Endothelial cell (in vitro differentiated cells): Measurements from ENCODE around the gene VWA3B. TPM values are rescaled to one million over a fixed set of nuclear protein-coding genes. Genes with fewer than 3 reads are reported as not detected.

ENCODE experiments used
- DNase-seq: peaks from one replicate; pipeline ENCODE4 v3.0.0; 2021; ENCODE audit warnings: low spot score
- H3K27ac Mint-ChIP-seq: one replicate; pipeline ENCODE4 v1.8.0; 2021; ENCODE audit warnings: mixed read lengths, inconsistent platforms; ENCODE audit not compliant: unreplicated experiment
- H3K27me3 Mint-ChIP-seq: one replicate; pipeline ENCODE4 v1.8.0; 2021; ENCODE audit warnings: mild to moderate bottlenecking, moderate library complexity, mixed read lengths, inconsistent platforms; ENCODE audit not compliant: unreplicated experiment
- H3K36me3 Mint-ChIP-seq: one replicate; pipeline ENCODE4 v1.8.0; 2021; ENCODE audit warnings: mild to moderate bottlenecking, low read depth, mixed read lengths, inconsistent platforms; ENCODE audit not compliant: unreplicated experiment
- H3K4me1 Mint-ChIP-seq: one replicate; pipeline ENCODE4 v1.8.0; 2021; ENCODE audit warnings: mild to moderate bottlenecking, mixed read lengths, inconsistent platforms; ENCODE audit not compliant: unreplicated experiment
- H3K4me3 Mint-ChIP-seq: one replicate; pipeline ENCODE4 v1.8.0; 2021; ENCODE audit warnings: mild to moderate bottlenecking, mixed read lengths, inconsistent platforms; ENCODE audit not compliant: unreplicated experiment
- H3K9me3 Mint-ChIP-seq: one replicate; pipeline ENCODE4 v1.8.0; 2021; ENCODE audit warnings: mixed read lengths, inconsistent platforms; ENCODE audit not compliant: unreplicated experiment
- CTCF ChIP-seq: fragments of 200-600 bp; sonication (generic); IDR thresholded peaks from one replicate; pipeline ENCODE4 v1.5.0; 2021; ENCODE audit warnings: antibody characterized with exemption; ENCODE audit not compliant: unreplicated experiment
- total RNA-seq: library from RNA; stranded (reverse); fragmentation: NEBNext Ultra II Directional; extraction: Animal tissue kit (Norgen Biotek cat#: 25700); gene quantifications from one replicate; pipeline ENCODE4 v1.2.1, GENCODE V29; 2021; ENCODE audit not compliant: unreplicated experiment

Gene VWA3B
- total RNA-seq, 1 donor from 2014 or later = not detected

DNA sequence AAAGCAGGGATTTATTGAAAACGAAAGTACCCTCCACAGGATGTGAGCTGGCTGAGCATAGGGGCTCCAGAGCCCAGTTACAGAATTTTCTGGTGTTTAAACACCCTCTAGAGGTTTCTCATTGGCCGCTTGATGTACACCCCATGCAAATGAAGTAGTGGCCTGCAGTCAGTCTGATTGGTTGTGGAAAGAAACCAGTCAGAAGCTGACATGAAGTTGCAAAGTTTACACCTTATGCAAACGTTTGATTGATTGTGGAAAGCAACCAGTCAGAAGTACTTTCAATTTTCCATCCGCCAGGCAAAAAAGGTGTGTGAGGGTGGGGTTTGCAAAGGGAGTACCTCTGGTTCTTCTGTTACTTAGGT, 62.3 kb downstream of the VWA3B start:
- Mint-ChIP-seq H3K4me1 (no peaks in the 10 kb centered on the region), H3K36me3 (no peaks in the 10 kb centered on the region), H3K4me3 (no peak overlapping the region), H3K27me3 (peaks cover 3% of the 10 kb centered on the region), H3K27ac (no peak overlapping the region), H3K9me3 (no peaks in the 10 kb centered on the region)
- DNase-seq = no peak
- TF ChIP-seq CTCF = no peak

DNA sequence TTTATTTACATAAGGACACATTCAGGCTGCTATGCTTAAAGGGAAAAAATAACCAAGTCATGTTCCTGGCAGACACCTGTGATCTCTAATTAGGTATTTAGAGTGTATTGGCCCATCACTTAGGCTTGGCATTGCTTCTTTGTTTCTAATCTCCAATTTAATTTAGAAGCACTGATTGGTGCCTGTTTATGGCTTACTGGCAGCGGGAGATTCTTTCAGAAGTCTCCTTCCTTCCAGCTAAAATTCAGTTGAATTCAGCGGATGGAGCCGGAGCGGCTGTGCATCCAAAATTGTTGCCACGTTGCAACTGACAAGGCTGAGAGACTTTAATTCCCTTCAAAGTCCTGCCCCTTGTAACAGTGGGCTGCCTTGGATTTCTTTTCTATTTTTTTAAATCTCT, 66.5 kb downstream of the VWA3B start:
- Mint-ChIP-seq H3K27me3 (peaks cover 3% of the 10 kb centered on the region), H3K4me3 (no peak overlapping the region), H3K36me3 (no peaks in the 10 kb centered on the region), H3K4me1 (no peaks in the 10 kb centered on the region), H3K27ac (no peak overlapping the region), H3K9me3 (no peaks in the 10 kb centered on the region)
- no peak for TF ChIP-seq CTCF
- no peak for DNase-seq

- Mint-ChIP-seq H3K27me3 (peaks cover 3% of the 10 kb centered on the region), H3K27ac (no peak overlapping the region), H3K9me3 (no peaks in the 10 kb centered on the region), H3K4me3 (no peak overlapping the region), H3K36me3 (no peaks in the 10 kb centered on the region), H3K4me1 (no peaks in the 10 kb centered on the region)
- DNase-seq = no peak
- TF ChIP-seq CTCF = no peak
Measured at GRCh38 chr2:98155291-98155690, 68.3 kb downstream of the VWA3B start.

GRCh38 chr2:98155716-98156115, 68.7 kb downstream of the VWA3B start:
- no peaks in the 10 kb centered on the region for H3K36me3 Mint-ChIP-seq
- TF ChIP-seq CTCF = no peak
- peaks cover 3% of the 10 kb centered on the region for H3K27me3 Mint-ChIP-seq
- no peak overlapping the region for H3K27ac Mint-ChIP-seq
- no peak for DNase-seq
- no peak overlapping the region for H3K4me3 Mint-ChIP-seq
- H3K9me3 Mint-ChIP-seq = no peaks in the 10 kb centered on the region
- no peaks in the 10 kb centered on the region for H3K4me1 Mint-ChIP-seq

DNA sequence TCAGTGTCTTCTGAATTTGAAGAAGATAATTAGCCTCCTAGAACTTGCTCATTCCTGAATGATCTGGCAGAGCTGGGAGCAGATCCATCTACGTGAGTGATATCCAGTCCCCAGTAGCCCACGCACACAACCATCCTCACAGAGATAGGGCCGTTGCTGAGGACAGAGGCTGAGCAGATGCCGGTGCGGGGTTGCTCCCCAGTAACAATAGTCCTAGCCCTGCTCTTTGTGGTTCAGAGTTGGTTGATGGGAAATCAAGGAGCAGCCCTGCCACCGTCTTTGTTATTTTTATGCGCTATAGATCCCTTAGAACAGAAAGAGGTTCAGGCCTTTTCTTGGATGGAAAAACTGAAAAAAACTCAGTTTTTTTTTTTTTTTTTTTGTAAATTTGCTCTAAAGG, 69.3 kb downstream of the VWA3B start:
- no peak for TF ChIP-seq CTCF
- Mint-ChIP-seq H3K4me1 (no peaks in the 10 kb centered on the region), H3K4me3 (no peak overlapping the region)

More for the DNA sequence above, 69.3 kb downstream of the VWA3B start:
- Mint-ChIP-seq H3K27me3 (peaks cover 3% of the 10 kb centered on the region), H3K9me3 (no peaks in the 10 kb centered on the region), H3K27ac (no peak overlapping the region), H3K36me3 (no peaks in the 10 kb centered on the region)
- DNase-seq = no peak
